IPS-18c (cell line): ENCODE data around the gene CHRNG.

ENCODE experiments used
- H3K4me3 ChIP-seq: 2 replicates; pipeline ENCODE4 v1.7.0; 2013; ENCODE audit warnings: low read depth, mild to moderate bottlenecking, low read length, moderate library complexity; ENCODE audit not compliant: insufficient read depth
- H3K9me3 ChIP-seq: one replicate; pipeline ENCODE4 v1.6.1; 2013; ENCODE audit warnings: mild to moderate bottlenecking, low read length, moderate library complexity; ENCODE audit not compliant: control insufficient read depth, insufficient read depth

The CHRNG gene

DNA sequence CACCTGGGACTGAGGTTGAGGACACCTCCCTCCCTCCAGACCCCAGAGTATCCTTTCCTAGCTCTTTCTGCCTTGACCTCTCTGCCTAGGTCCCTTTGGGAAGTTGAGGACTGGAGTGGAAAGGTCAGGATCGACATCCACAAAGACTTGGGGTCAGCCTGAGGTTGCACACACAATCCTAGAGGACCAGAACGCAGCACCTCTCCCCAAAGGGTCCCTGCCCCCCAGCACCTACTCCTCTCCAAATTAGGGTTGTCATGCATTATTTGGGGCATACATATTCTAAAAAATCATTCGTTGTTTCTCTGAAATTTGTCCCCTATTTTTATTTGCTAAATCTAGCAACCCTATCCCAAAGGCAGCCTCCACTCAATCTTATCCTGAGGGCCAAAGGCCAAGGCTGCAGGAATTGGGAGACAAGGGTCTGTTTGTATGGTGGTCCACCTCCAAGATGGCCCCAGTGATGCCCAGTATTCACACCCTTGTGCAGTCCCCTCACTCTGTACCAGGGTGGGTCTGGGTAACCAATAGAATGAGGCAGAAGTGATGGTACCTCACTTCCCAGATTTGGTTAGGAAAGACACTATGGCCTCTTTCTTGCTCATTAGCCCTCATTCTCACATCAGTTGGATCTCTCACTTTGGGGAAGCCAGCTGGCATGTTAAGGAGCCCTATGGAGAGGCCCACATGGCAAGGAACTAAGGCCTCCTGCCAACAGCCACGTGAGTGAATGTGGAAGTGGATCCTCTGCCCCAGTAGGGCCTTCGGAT lies 3.5 kb upstream of the CHRNG start:
- Histone ChIP-seq H3K9me3 (no peaks in the 10 kb centered on the region), H3K4me3 (no peak overlapping the region)

DNA sequence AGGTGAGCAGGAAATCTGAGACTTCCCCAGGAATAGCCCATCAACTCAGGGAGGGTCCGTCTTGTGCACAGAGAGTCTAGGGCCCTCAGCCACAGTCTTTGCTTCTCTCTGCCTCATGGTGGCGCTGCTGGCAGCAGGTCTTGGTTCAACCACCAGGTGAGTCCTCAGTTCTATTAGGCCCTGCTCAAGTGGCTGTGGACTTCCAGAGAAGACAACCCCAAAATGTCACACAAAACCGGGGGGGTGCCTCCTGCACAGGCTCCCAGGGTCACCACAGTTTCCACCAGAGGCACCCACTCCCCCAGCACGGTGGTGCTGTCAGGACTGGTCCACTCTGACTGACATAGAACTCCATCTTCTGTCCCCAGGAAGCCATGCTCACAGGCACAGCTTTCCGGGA lies 2.4 kb upstream of the CHRNG start:
- H3K9me3 ChIP-seq, result no peaks in the 10 kb centered on the region

DNA sequence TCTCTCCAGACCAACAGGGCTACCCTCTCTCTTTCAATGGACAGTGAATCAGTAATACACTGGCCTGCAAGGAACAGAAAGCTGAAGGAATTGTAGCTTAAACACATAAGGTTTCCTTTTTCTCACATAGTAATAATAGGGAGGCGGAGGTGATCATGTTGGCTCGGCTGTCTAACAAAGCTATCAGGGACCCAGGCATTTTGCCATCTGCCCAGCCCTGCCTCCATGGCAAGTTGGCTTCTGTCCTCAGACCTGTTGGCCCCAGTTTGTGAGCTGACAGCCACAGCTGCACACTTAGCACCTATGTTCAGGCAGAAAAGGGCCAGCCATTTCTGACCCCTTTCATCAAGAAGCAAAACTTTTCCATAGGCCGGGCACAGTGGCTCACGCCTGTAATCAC lies 2.0 kb upstream of the CHRNG start:
- H3K9me3 ChIP-seq, result no peaks in the 10 kb centered on the region
- H3K4me3 ChIP-seq, result no peak overlapping the region

More for the DNA sequence above, 2.4 kb upstream of the CHRNG start:
- H3K4me3 ChIP-seq, result no peak overlapping the region

- Histone ChIP-seq H3K9me3 (no peaks in the 10 kb centered on the region), H3K4me3 (no peak overlapping the region)
Observed at GRCh38 chr2:232538671-232539070, 821 bp upstream of the CHRNG start.

DNA sequence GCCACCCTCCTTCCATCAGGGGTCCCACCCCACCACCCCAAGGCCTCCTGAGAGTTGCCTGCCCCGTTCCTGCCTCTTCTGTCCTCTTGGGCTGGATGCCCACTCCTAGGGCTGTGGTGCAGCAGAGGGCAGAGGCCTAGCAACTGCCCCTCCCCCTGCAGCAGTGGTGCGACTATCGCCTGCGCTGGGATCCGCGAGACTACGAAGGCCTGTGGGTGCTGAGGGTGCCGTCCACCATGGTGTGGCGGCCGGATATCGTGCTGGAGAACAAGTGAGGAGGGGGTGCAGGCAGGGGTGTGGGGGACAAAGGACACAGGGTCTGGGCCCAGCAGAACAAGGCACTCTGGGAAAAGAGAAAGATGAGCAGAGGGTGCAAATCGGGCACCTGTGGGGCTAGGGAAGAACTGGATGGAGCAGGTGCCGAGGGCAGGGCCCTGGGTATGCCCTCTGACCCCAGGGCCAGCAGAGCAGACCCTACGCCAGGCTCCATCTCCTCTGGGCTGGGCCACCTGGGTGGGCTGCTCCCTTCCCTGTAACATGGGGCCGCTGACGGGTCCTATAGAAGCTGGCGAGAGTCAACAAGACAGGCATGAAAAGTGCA lies 1.0 kb downstream of the CHRNG start:
- H3K9me3 ChIP-seq, result no peaks in the 10 kb centered on the region
- no peak overlapping the region for H3K4me3 ChIP-seq

GRCh38 chr2:232541195-232541960 lies 1.9 kb downstream of the CHRNG start:
- H3K4me3 ChIP-seq, result no peak overlapping the region

DNA sequence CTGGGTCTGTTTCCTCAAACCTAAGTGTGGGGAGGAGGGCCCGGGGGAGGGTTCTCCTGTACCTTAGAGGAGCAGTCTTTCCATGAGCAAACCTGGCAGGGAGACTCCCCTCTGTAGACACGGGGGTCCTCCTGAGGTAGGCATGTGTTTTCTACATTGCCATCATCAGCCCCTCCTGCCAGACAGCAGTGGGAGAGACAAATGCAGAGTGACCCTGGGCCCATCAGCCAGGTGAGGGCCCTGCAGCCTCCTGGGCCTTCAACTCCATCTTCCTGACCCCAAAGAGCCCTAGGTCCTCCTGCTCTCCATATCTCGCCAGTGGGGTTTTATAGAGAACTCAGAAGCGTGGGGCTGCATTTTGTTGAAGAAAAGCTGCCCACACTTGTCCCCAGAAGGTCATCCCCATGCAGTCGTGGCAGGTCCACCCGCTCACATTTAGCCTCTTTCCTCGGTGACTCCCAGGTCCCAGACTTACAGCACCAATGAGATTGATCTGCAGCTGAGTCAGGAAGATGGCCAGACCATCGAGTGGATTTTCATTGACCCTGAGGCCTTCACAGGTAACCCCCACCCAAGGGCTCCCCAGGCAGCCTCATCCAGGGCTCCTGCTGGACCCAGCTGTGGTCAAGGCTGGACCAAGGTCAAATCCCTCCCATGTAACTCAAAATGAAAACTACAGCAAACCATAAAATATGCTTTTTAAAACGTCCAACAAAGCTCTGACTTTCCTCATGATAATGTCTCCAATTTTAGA lies 2.6 kb downstream of the CHRNG start:
- Histone ChIP-seq H3K4me3 (no peak overlapping the region), H3K9me3 (no peaks in the 10 kb centered on the region)

More at GRCh38 chr2:232541195-232541960, 1.9 kb downstream of the CHRNG start:
- H3K9me3 ChIP-seq, result no peaks in the 10 kb centered on the region

DNA sequence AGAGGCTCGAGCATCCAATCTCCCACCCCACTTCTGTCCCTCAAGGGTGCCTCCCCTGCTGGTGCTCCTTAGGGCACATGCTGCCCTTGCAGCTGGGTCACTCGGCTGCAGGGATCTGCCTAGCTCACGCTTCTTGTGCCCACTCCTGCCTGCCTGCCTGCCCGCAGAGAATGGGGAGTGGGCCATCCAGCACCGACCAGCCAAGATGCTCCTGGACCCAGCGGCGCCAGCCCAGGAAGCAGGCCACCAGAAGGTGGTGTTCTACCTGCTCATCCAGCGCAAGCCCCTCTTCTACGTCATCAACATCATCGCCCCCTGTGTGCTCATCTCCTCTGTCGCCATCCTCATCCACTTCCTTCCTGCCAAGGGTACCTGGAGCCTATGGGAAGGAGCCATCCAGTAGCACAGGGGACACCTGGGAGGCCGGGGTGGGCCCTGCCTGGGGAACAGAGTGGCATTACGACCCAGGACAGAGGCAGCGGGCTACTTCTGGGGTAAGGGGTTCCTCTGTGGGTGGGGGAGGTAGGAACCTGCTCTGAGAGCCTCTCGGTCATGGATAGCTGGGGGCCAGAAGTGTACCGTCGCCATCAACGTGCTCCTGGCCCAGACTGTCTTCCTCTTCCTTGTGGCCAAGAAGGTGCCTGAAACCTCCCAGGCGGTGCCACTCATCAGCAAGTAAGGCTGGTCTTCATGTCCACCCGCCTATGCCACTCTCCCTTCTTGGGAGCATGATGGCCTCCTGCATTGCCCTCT lies 3.4 kb downstream of the CHRNG start:
- no peak overlapping the region for H3K4me3 ChIP-seq
- no peaks in the 10 kb centered on the region for H3K9me3 ChIP-seq

GRCh38 chr2:232543491-232543890 lies 4.0 kb downstream of the CHRNG start:
- no peak overlapping the region for H3K4me3 ChIP-seq
- H3K9me3 ChIP-seq, result no peaks in the 10 kb centered on the region

- Histone ChIP-seq H3K9me3 (no peaks in the 10 kb centered on the region), H3K4me3 (no peak overlapping the region)
Observed at GRCh38 chr2:232543928-232544631, 4.6 kb downstream of the CHRNG start.

- no peak overlapping the region for H3K4me3 ChIP-seq
- H3K9me3 ChIP-seq, result no peaks in the 10 kb centered on the region
Observed at GRCh38 chr2:232544674-232545073, 5.2 kb downstream of the CHRNG start.

GRCh38 chr2:232545511-232546375 lies 6.3 kb downstream of the CHRNG start:
- Histone ChIP-seq H3K9me3 (no peaks in the 10 kb centered on the region), H3K4me3 (no peak overlapping the region)

DNA sequence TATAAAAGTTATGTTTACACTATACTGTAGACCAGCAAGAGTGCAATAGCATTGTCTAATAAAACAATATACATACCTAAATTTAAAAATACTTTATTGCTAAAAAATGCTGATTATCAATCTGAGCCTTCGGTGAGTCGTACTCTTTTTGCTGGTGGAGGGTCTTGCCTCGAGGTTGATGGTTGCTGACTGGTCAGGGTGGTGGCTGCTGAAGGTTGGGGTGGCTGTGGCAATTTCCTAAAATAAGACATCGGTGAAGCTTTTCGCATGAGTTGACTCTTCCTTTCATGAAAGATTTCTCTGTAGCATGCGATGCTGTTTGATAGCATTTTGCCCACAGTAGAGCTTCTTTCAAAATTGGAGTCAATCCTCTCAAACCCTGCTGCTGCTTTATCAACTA lies 8.5 kb downstream of the CHRNG start:
- Histone ChIP-seq H3K9me3 (no peaks in the 10 kb centered on the region), H3K4me3 (no peak overlapping the region)

DNA sequence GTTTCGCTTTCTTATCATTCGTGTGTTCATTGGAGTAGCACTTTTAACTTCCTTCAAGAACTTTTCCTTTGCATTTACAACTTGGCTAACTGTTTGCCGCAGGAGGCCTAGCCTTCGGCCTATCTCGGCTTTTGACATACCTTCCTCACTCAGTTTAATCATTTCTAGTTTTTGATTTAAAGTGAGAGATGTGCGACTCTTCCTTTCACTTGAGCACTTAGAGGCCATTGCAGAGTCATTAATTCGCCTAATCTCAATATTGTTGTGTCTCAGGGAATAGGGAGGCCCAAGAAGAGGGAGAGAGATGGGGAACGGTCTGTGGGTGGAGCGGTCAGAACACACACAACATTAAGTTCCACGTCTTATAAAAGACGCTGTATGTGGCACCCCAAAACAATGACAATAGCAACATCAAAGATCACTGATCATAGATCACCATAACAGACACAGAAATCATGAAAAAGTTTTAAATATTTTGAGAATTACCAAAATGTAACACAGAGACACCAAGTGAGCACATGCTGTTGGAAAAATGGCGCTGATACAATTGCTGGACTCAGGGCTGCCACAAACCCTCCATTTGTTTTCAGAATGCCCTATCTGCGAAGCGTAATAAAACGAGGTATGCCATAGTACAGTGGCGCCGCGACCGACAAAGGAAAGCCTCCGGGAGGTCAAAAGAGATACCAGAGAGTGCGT lies 10.3 kb downstream of the CHRNG start:
- H3K4me3 ChIP-seq, result peak overlapping the region; percentile 96
- no peaks in the 10 kb centered on the region for H3K9me3 ChIP-seq
